HepG2 (cell line): ENCODE data around the gene BTG4. TPM values are rescaled to one million over a fixed set of nuclear protein-coding genes. Genes with fewer than 3 reads are reported as not detected.

Source experiments
- ATAC-seq: fragments of 200-7000 bp; cut with Tn5 transposase; 3 replicates; pipeline ENCODE4 v1.9.1; 2020; ENCODE audit warnings: mild to moderate bottlenecking, moderate library complexity
- BruUV-seq: library from RNA; stranded (reverse); fragments of 400-500 nt; replicated peaks from 2 replicates; lab custom pipeline; 2021; lab: Mats Ljungman, UMichigan
- CTCF ChIA-PET: fragments of 300-600 bp; formaldehyde crosslinking; extraction: SDS; loops from one replicate; lab custom pipeline; 2021; ENCODE audit warnings: low total read pairs, inconsistent platforms, low intra/inter-chr PET ratio; lab: Yijun Ruan, JAX
- POLR2A ChIA-PET: fragments of 350-600 bp; sonication (Branson Sonifier 250); formaldehyde crosslinking; loops from one replicate; lab custom pipeline; 2020; ENCODE audit warnings: antibody characterized with exemption, inconsistent platforms; lab: Yijun Ruan, JAX
- DNase-seq: peaks from one replicate; pipeline ENCODE4 v3.0.0-alpha.2; 2015; ENCODE audit warnings: low spot score
- FAIRE-seq: peaks from 3 replicates; lab custom pipeline; 2011; peaks lifted over from hg19 to GRCh38; lab: Jason Lieb, UNC
- H2AFZ ChIP-seq: one replicate; pipeline ENCODE4 v1.6.1; 2011; ENCODE audit warnings: low read length, inconsistent platforms
- H3K27ac ChIP-seq: fragments of 300-600 bp; 3 replicates; pipeline ENCODE4 v1.8.0; 2011; ENCODE audit warnings: mixed run types, mild to moderate bottlenecking, mixed read lengths, low read length, inconsistent platforms; ENCODE audit not compliant: insufficient read depth; ENCODE audit errors: extremely low read length
- H3K27me3 ChIP-seq, 2 experiments: fragments of 200-600 bp in 1 of 2; 2 replicates in 1 of 2; 3 replicates in 1 of 2; pipeline versions ENCODE4 v1.6.0 to v1.8.0; 2011; ENCODE audit warnings: low read length in 2 of 2, mild to moderate bottlenecking in 2 of 2, moderate library complexity in 2 of 2, inconsistent platforms in 1 of 2; ENCODE audit not compliant: insufficient read depth in 2 of 2, control insufficient read depth in 1 of 2
- H3K36me3 ChIP-seq, 2 experiments: fragments of 200-600 bp in 1 of 2; replicated peaks in 1 of 2; 2 replicates in 1 of 2; 3 replicates in 1 of 2; pipeline versions ENCODE4 v1.5.1 to v1.8.0; 2011; ENCODE audit warnings: low read length in 2 of 2, inconsistent platforms in 1 of 2; ENCODE audit not compliant: insufficient read depth in 2 of 2, control insufficient read depth in 1 of 2
- H3K4me1 ChIP-seq: 2 replicates; pipeline ENCODE4 v1.5.1; 2012; ENCODE audit warnings: low read length, inconsistent platforms; ENCODE audit not compliant: insufficient read depth
- H3K4me2 ChIP-seq: 2 replicates; pipeline ENCODE4 v1.6.0; 2011; ENCODE audit warnings: low read depth, low read length, inconsistent platforms
- H3K4me3 ChIP-seq, 3 experiments: fragments of 200-600 bp in 1 of 3; sonication (generic), shearing (Covaris generic) in 1 of 3; replicated peaks in 1 of 3; 2 replicates each; pipeline ENCODE4 v1.5.1; 2011 to 2016; ENCODE audit warnings: low read length in 3 of 3, inconsistent platforms in 2 of 3, low read depth in 2 of 3, mild to moderate bottlenecking in 2 of 3, control low read depth in 1 of 3, mixed read lengths in 1 of 3; ENCODE audit not compliant: insufficient read depth in 1 of 3
- H3K79me2 ChIP-seq: one replicate; pipeline ENCODE4 v1.6.1; 2011; ENCODE audit warnings: low read length, inconsistent platforms; ENCODE audit not compliant: insufficient read depth
- H3K9ac ChIP-seq: 2 replicates; pipeline ENCODE4 v1.6.0; 2011; ENCODE audit warnings: mild to moderate bottlenecking, low read depth, low read length, inconsistent platforms; ENCODE audit not compliant: insufficient read depth
- H3K9me3 ChIP-seq: 2 replicates; pipeline ENCODE4 v1.5.1; 2012; ENCODE audit warnings: mild to moderate bottlenecking, low read length
- H4K20me1 ChIP-seq: 2 replicates; pipeline ENCODE4 v1.6.0; 2011; ENCODE audit warnings: inconsistent platforms, mild to moderate bottlenecking, low read length, moderate library complexity; ENCODE audit not compliant: insufficient read depth
- DNMT3B ChIP-seq: conservative IDR thresholded peaks from 2 replicates; pipeline ENCODE4 v1.6.1; 2016; ENCODE audit warnings: missing biosample characterization, control low read depth
- KDM5B ChIP-seq: sonication (generic); formaldehyde crosslinking; IDR thresholded peaks from 2 replicates; pipeline ENCODE4 v1.4.0; 2020; ENCODE audit warnings: missing genetic modification reagents, mild to moderate bottlenecking, borderline replicate concordance
- MIER3 ChIP-seq: IDR thresholded peaks from 2 replicates; pipeline ENCODE4 v1.6.1; 2016; ENCODE audit warnings: missing compliant biosample characterization, borderline replicate concordance
- NFATC3 ChIP-seq: sonication (generic); formaldehyde crosslinking; IDR thresholded peaks from 2 replicates; pipeline ENCODE4 v1.5.1; 2020; ENCODE audit warnings: mild to moderate bottlenecking, missing genetic modification reagents
- PHF8 ChIP-seq: sonication (generic); formaldehyde crosslinking; IDR thresholded peaks from 2 replicates; pipeline ENCODE4 v1.5.0; 2020; ENCODE audit warnings: missing genetic modification reagents
- PRMT3 ChIP-seq: sonication (generic); formaldehyde crosslinking; IDR thresholded peaks from 2 replicates; pipeline ENCODE4 v1.8.1; 2022; ENCODE audit warnings: low read depth, mild to moderate bottlenecking, moderate library complexity, missing genetic modification reagents, borderline replicate concordance
- RAD21 ChIP-seq: fragments of 450-650 bp; formaldehyde crosslinking; IDR thresholded peaks from 2 replicates; pipeline ENCODE4 v1.5.0; 2020; ENCODE audit warnings: mild to moderate bottlenecking
- RARA ChIP-seq: IDR thresholded peaks from 2 replicates; pipeline ENCODE4 v1.6.1; 2016; ENCODE audit warnings: missing genetic modification reagents, missing compliant biosample characterization
- SRF ChIP-seq: IDR thresholded peaks from 2 replicates; pipeline ENCODE4 v1.6.1; 2011; ENCODE audit warnings: mild to moderate bottlenecking, low read depth, low read length, moderate library complexity
- ZBTB37 ChIP-seq: sonication (generic); formaldehyde crosslinking; IDR thresholded peaks from 2 replicates; pipeline ENCODE4 v1.4.0; 2020; ENCODE audit warnings: mild to moderate bottlenecking, missing genetic modification reagents
- ZFX ChIP-seq: sonication (generic); formaldehyde crosslinking; IDR thresholded peaks from 2 replicates; pipeline ENCODE4 v1.4.0; 2020; ENCODE audit warnings: mild to moderate bottlenecking, low read depth, missing genetic modification reagents, moderate library complexity
- ZIK1 ChIP-seq: sonication (generic); formaldehyde crosslinking; IDR thresholded peaks from 2 replicates; pipeline ENCODE4 v1.5.0; 2020; ENCODE audit warnings: mild to moderate bottlenecking, low read depth, missing genetic modification reagents, borderline replicate concordance
- ZMAT5 ChIP-seq: sonication (generic); formaldehyde crosslinking; IDR thresholded peaks from 2 replicates; pipeline ENCODE4 v1.5.0; 2020; ENCODE audit warnings: mild to moderate bottlenecking, low read depth, missing genetic modification reagents, borderline replicate concordance
- WGBS: methylation state at CpG from one replicate; pipeline ENCODE4 v1.1.6; 2017; ENCODE audit warnings: low lambda C conversion rate; 5-methylcytosine and 5-hydroxymethylcytosine counted together
- in situ Hi-C: cut with HindIII; loops from 2 replicates; pipeline ENCODE4 v1.10.0; 2017; ENCODE audit warnings: low pct_unique_long_range_greater_than_20kb; ENCODE audit not compliant: extremely low pct_ligation_motif_present
- intact Hi-C: fragments of 100-400 bp; cut with micrococcal nuclease; formaldehyde crosslinking; loops from one replicate; pipeline ENCODE4 v1.10.0; 2022; ENCODE audit not compliant: unreplicated experiment
- polyA plus RNA-seq, 8 experiments: library from polyadenylated mRNA; depleted of rRNA in 3 of 8; stranded (reverse) in 7 of 8; unstranded in 1 of 8; fragments of >200 nt; fragmentation: Illumina TruSeq in 4 of 8; extraction: Trizol in 4 of 8; gene quantifications; 2 replicates each; pipeline versions ENCODE4 v1.2.1 to v1.2.3, GENCODE V29; 2011 to 2016; ENCODE audit warnings: low read depth in 4 of 8, missing spikeins in 1 of 8, mixed read lengths in 1 of 8; ENCODE audit not compliant: insufficient read depth in 1 of 8
- total RNA-seq, 5 experiments: library from RNA; depleted of rRNA; stranded (reverse); fragments of >200 nt; fragmentation: Illumina TruSeq; extraction: Trizol; gene quantifications; 2 replicates each; pipeline ENCODE4 v1.2.3, GENCODE V29; 2016; ENCODE audit warnings: low read depth in 1 of 5
- TF ChIP-seq, protein P1 (sequence below): sonication (generic); formaldehyde crosslinking; IDR thresholded peaks from 2 replicates; pipeline ENCODE4 v1.5.0; 2020; ENCODE audit warnings: missing genetic modification reagents

Gene BTG4
- total and polyA plus RNA-seq, 2 of the 13 experiments (the other 11 are each of a cell fraction or from before 2014, with no cell fraction given): not detected

DNA sequence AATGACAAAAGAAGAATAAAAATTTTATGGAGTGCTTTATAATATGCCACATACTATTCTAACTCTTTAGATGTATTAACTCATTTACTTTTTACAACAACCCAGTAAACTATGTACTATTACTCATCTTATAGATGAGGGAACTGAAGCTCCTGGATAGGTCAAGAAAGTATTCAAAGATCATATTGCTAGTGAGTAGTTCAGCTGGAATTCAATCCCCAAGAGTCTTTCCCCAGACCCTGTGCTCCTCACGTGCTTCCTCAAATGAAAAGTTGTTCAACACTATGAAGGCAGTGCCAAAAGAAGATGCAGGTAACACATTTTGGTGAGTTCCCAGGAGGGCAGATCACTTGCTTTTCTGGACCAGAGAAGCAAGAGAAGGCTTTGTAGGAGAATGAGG, 46.8 kb downstream of the BTG4 start:
- DNase-seq (no peak), FAIRE-seq (no peak), ATAC-seq (no peak)
- Histone ChIP-seq H3K27ac (no peak overlapping the region), H3K9me3 (no peaks in the 10 kb centered on the region), H3K4me1 (no peaks in the 10 kb centered on the region), H3K9ac (no peak overlapping the region), H3K79me2 (no peaks in the 10 kb centered on the region), H3K4me2 (no peak overlapping the region), H3K4me3 (no peak overlapping the region), H2AFZ (no peak overlapping the region), H3K36me3 (no peaks in the 10 kb centered on the region), H3K27me3 (peaks cover 2 to 6% of the 10 kb centered on the region in 2 experiments; a peak in 3 of 5 replicates), H4K20me1 (no peaks in the 10 kb centered on the region)
- in situ Hi-C loops: no loop called here
- BruUV-seq: no TSS peak
- WGBS: 0% methylated on average over 1 of the region's 1 CpG
- intact Hi-C loops: no loop called here
- POLR2A ChIA-PET: no interaction called here
- CTCF ChIA-PET: no interaction called here
- TF ChIP-seq RAD21 (CRISPR knock-in tag) (no peak), PRMT3 (CRISPR knock-in tag) (no peak), SRF (no peak), ZIK1 (no peak), NFATC3 (CRISPR knock-in tag) (no peak), ZBTB37 (CRISPR knock-in tag) (no peak)

DNA sequence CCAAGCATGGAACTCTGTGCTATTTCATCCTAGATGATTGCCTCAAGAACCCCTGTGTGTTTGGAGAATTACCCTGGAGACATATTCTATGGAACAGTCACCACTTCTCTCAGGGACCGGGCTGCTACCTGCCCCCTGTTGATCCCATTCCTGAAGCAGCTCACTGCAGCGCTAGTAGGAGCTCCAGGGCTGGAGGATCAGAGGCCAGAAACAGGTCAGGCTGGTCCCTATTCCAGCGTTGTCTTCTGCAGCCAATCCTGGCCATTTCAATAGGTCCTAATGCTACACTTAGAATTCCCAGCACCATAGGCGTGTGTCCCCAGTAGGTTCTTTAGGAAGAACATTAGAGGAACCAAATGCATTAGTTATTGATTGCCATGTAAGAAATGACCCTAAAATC, 48.9 kb downstream of the BTG4 start:
- ChIA-PET POLR2A (no interaction called here), CTCF (no interaction called here)
- intact Hi-C loops: no loop called here
- no peak overlapping the region for H3K27ac ChIP-seq
- H3K9me3 ChIP-seq: no peaks in the 10 kb centered on the region
- no peak overlapping the region for H3K9ac ChIP-seq
- H3K79me2 ChIP-seq: no peaks in the 10 kb centered on the region
- peaks cover 11% of the 10 kb centered on the region for H3K4me1 ChIP-seq
- no peak overlapping the region for H3K4me3 ChIP-seq
- TF ChIP-seq KDM5B (CRISPR knock-in tag) (no peak), PHF8 (CRISPR knock-in tag) (no peak), ZFX (no peak), MIER3 (no peak), DNMT3B (CRISPR knock-in tag) (no peak), ZMAT5 (no peak), RARA (CRISPR knock-in tag) (no peak)
- TF ChIP-seq, protein P1, sequence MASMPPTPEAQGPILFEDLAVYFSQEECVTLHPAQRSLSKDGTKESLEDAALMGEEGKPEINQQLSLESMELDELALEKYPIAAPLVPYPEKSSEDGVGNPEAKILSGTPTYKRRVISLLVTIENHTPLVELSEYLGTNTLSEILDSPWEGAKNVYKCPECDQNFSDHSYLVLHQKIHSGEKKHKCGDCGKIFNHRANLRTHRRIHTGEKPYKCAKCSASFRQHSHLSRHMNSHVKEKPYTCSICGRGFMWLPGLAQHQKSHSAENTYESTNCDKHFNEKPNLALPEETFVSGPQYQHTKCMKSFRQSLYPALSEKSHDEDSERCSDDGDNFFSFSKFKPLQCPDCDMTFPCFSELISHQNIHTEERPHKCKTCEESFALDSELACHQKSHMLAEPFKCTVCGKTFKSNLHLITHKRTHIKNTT (CRISPR knock-in tag): no peak
- no peaks in the 10 kb centered on the region for H3K36me3 ChIP-seq
- H2AFZ ChIP-seq: no peak overlapping the region
- WGBS: 26% methylated on average over 3 of the region's 4 CpGs
- ATAC-seq: no peak
- no TSS peak for BruUV-seq
- DNase-seq: no peak
- in situ Hi-C loops: no loop called here
- FAIRE-seq: no peak
- peaks cover 0 to 5% of the 10 kb centered on the region in 2 experiments; a peak in 4 of 5 replicates for H3K27me3 ChIP-seq
- no peaks in the 10 kb centered on the region for H4K20me1 ChIP-seq
- no peak overlapping the region for H3K4me2 ChIP-seq
